ENCODE results near the gene ZNF148.

DNA sequence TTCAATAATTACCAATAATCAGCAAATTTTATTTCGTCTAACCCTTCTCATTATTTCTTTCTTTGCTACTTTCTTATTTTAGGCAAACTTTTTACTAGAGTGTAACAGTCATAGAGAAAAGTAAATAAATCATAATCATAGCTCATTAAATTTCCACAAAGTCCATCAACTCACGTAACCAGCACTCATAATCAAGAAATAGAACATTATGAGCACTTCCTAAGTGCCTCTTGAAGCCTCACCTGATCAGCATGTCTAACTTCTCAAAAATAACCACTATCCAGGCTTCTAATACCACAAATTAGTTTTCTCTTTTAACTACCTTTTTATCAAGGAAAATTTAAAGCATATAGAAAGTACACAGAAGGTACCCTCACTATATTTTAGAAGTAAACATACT, 124.2 kb downstream of the ZNF148 start:
- no peak for TF ChIP-seq CTCF (IDR thresholded peaks at IDR 0.05; ENCODE audit: low read depth, low read length, poor library complexity, severe bottlenecking)
- no peak for TF ChIP-seq EZH2phosphoT487 (IDR thresholded peaks at IDR 0.05; ENCODE audit: borderline replicate concordance, low read length)

Measured in DOHH2 (cell line).